Central memory CD8-positive, alpha-beta T cell (primary cell): Measurements from ENCODE around the gene INPP4A.
A peak's percentile ranks its signal among the peaks of the same experiment; 100 is the strongest.

Experiments
- ATAC-seq: fragments of 150-1000 bp; cut with Tn5 transposase; replicated peaks from 2 replicates; pipeline ENCODE4 v1.10.0; 2022; ENCODE audit warnings: mild to moderate bottlenecking, moderate FRiP score, moderate number of reproducible peaks; ENCODE audit not compliant: poor library complexity, severe bottlenecking; ENCODE audit errors: extremely low read depth
- DNase-seq, 2 donors: peaks; one replicate each; pipeline ENCODE4 v3.0.0; 2021; ENCODE audit warnings: low spot score in 2 of 2
- H3K27ac Mint-ChIP-seq: one replicate; pipeline ENCODE4 v1.8.0; 2022; ENCODE audit warnings: low read depth, mild to moderate bottlenecking, moderate library complexity, mixed read lengths
- H3K27me3 Mint-ChIP-seq: one replicate; pipeline ENCODE4 v1.8.0; 2022; ENCODE audit warnings: mixed read lengths
- H3K36me3 Mint-ChIP-seq: one replicate; pipeline ENCODE4 v1.8.0; 2022; ENCODE audit warnings: mild to moderate bottlenecking, moderate library complexity, mixed read lengths; ENCODE audit not compliant: insufficient read depth
- H3K4me1 Mint-ChIP-seq: one replicate; pipeline ENCODE4 v1.8.0; 2022; ENCODE audit warnings: mixed read lengths
- H3K4me3 Mint-ChIP-seq: one replicate; pipeline ENCODE4 v1.8.0; 2022; ENCODE audit warnings: mild to moderate bottlenecking, moderate library complexity, mixed read lengths
- H3K9me3 Mint-ChIP-seq: one replicate; pipeline ENCODE4 v1.8.0; 2022; ENCODE audit warnings: mixed read lengths

The INPP4A gene

DNA sequence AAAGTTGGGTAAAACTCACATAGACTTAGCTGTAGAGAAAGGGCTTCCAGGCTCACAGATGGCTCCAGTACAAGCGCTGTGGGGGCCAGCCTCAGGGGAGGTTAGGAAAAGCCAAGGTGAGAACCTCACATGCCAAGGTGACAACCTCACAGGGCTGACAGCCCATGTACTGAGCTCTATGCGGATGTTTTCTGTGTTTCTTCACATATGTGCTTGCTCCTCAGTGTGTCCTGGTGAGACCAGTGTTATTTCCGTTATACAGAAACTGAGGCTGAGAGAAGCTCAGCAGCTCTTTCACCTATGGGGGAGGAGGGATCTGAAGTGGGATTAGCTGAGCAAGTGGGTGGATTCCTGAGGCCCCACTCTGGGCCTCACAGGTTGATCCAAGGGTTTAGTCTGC is 67.3 kb downstream of the INPP4A start:
- Mint-ChIP-seq H3K4me1 (peaks cover 78% of the 10 kb centered on the region), H3K27ac (peak overlapping the region; percentile 85), H3K4me3 (peak overlapping the region; percentile 33), H3K27me3 (no peaks in the 10 kb centered on the region), H3K9me3 (no peaks in the 10 kb centered on the region), H3K36me3 (peaks cover 9% of the 10 kb centered on the region)
- ATAC-seq = peak; percentile 30
- DNase-seq = no peak

DNA sequence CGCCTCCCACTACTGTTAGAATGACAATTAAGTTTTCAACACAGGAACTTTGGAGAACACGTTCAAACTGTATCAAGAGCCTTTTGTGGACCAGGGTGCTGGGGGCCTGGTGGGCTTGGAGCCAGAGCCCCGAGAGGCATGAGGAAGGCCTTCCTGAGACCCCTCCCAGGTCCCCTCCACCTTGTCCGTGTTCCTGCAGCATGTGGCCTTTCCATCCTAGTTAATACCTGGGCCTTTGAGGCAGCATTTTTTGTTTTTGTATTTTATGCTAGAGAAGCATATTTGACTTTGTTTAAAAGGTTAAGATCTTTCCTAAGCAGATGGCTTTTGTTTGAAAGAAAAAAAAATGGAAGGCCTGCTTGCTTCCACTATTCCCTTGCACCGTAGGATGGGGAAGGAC is 68.0 kb downstream of the INPP4A start:
- peaks cover 7% of the 10 kb centered on the region for H3K36me3 Mint-ChIP-seq
- H3K27ac Mint-ChIP-seq = peak overlapping the region; percentile 85
- ATAC-seq = no peak

DNA sequence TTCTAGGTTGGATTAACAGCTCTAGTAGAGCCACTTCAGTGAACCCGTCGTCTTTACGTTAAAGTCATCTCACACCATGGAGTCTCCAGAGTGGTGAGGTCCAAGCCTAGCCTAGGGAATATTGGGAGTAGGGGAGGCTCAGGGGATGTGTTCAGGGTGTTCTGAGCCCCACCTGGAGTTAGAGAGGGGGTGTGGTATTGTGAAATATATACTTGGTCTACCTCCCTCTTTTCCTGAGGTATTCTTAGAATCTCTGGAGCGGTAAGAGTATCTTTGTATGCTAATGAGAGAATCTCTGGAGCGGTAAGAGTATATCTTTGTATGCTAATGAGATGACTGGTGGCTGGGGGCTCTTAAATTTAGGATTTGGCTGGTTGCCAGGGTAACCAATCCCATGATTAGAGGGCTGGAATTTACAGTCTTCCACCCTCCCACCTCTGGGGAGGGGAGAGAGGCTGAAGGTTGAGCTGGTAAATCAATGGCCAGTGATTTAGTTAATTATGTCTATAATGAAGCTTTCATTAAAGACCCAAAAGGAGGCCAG is 69.5 kb downstream of the INPP4A start:
- Mint-ChIP-seq H3K9me3 (no peaks in the 10 kb centered on the region), H3K27ac (peak overlapping the region; percentile 84), H3K36me3 (peaks cover 6% of the 10 kb centered on the region), H3K4me1 (peaks cover 80% of the 10 kb centered on the region), H3K27me3 (no peaks in the 10 kb centered on the region), H3K4me3 (no peak overlapping the region)
- DNase-seq (no peak), ATAC-seq (no peak)

More for the DNA sequence above, 68.0 kb downstream of the INPP4A start:
- Mint-ChIP-seq H3K9me3 (no peaks in the 10 kb centered on the region), H3K4me1 (peaks cover 80% of the 10 kb centered on the region), H3K4me3 (no peak overlapping the region), H3K27me3 (no peaks in the 10 kb centered on the region)
- no peak for DNase-seq

- DNase-seq = no peak
- Mint-ChIP-seq H3K9me3 (no peaks in the 10 kb centered on the region), H3K27ac (no peak overlapping the region), H3K27me3 (no peaks in the 10 kb centered on the region), H3K4me1 (peaks cover 77% of the 10 kb centered on the region), H3K4me3 (no peak overlapping the region), H3K36me3 (peaks cover 7% of the 10 kb centered on the region)
- no peak for ATAC-seq
These were observed 70.2 kb downstream of the INPP4A start for GRCh38 chr2:98514879-98515249.

- no peak overlapping the region for H3K4me3 Mint-ChIP-seq
These were observed 70.8 kb downstream of the INPP4A start for GRCh38 chr2:98515250-98515991.

DNA sequence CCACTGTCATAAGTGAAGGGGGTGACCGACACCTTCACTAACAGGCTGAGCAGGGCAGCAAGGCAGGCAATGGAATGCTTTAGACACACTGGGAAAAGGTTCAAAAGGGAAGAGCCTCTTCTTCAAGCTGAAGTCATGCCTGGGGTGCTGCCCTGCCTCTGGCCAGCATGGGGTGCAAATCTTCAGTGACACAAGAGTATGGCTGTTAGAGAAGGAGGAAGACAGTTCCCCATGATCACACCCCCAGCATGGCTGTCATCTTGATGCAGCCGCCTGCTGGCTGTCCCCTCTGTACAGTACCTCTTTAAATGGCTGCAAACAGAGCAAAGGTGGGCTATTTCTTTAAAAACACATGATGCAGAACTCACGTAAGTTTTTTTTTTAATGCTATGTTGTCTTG is 71.9 kb downstream of the INPP4A start:
- Mint-ChIP-seq H3K9me3 (no peaks in the 10 kb centered on the region), H3K27ac (no peak overlapping the region), H3K36me3 (peaks cover 17% of the 10 kb centered on the region), H3K4me3 (no peak overlapping the region), H3K4me1 (peaks cover 66% of the 10 kb centered on the region), H3K27me3 (no peaks in the 10 kb centered on the region)
- DNase-seq (no peak), ATAC-seq (no peak)

More at GRCh38 chr2:98515250-98515991, 70.8 kb downstream of the INPP4A start:
- DNase-seq = no peak
- Mint-ChIP-seq H3K4me1 (peaks cover 72% of the 10 kb centered on the region), H3K9me3 (no peaks in the 10 kb centered on the region), H3K36me3 (peaks cover 10% of the 10 kb centered on the region), H3K27ac (no peak overlapping the region), H3K27me3 (no peaks in the 10 kb centered on the region)
- no peak for ATAC-seq

DNA sequence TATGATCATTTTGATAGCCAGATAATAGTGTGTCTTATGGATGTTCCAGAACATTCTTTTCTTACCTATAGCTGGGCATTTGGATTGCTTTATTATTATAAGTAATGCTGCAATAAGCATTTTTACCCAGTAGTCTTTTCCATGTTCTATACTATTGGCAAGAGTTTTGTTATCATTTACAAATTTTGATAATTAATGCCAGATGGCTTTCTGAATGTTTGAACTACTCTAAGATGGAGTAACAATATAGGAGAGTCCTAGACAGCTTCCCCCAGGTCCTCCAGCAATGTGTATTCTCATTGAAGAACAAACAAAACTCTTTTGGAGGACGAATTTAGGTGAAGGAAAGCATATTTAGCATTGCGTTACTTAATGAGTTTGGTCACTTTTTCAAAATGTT is 73.0 kb downstream of the INPP4A start:
- H3K9me3 Mint-ChIP-seq = no peaks in the 10 kb centered on the region
- DNase-seq (no peak), ATAC-seq (no peak)
- H3K27me3 Mint-ChIP-seq = no peaks in the 10 kb centered on the region
- peaks cover 24% of the 10 kb centered on the region for H3K36me3 Mint-ChIP-seq
- no peak overlapping the region for H3K4me3 Mint-ChIP-seq
- peaks cover 55% of the 10 kb centered on the region for H3K4me1 Mint-ChIP-seq
- peak overlapping the region; percentile 29 for H3K27ac Mint-ChIP-seq

- Mint-ChIP-seq H3K27ac (no peak overlapping the region), H3K4me3 (no peak overlapping the region), H3K9me3 (no peaks in the 10 kb centered on the region), H3K27me3 (no peaks in the 10 kb centered on the region), H3K36me3 (peaks cover 29% of the 10 kb centered on the region), H3K4me1 (peaks cover 50% of the 10 kb centered on the region)
- DNase-seq (peak; percentile 43 to 58), ATAC-seq (peak; percentile 82)
These were observed 73.4 kb downstream of the INPP4A start for GRCh38 chr2:98518101-98518500.

DNA sequence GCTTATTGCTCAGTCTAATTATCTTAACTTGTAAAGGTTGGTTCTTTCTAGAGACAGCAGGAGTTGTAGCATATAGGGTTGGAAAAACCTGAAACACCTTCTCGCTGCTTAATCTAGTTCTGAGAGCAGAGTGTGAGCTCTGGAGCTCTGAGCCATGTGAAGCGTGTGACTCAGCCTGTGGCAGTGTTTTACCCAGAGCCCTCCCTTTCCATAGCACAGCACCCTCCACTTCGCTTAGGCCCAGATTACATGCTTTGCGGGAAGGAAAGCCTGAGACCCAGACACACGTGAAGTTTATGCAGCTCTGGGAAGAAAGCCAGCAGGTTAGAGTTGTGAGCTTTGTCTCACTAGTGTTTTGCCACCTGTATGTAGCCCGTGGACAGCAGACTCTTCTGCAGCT is 74.5 kb downstream of the INPP4A start:
- Mint-ChIP-seq H3K27ac (peak overlapping the region; percentile 22), H3K9me3 (no peaks in the 10 kb centered on the region), H3K4me3 (no peak overlapping the region), H3K27me3 (no peaks in the 10 kb centered on the region), H3K4me1 (peaks cover 42% of the 10 kb centered on the region), H3K36me3 (peaks cover 29% of the 10 kb centered on the region)
- no peak for ATAC-seq
- DNase-seq = no peak

GRCh38 chr2:98519851-98520250 is 75.2 kb downstream of the INPP4A start:
- Mint-ChIP-seq H3K4me1 (peaks cover 44% of the 10 kb centered on the region), H3K27ac (no peak overlapping the region), H3K4me3 (no peak overlapping the region), H3K36me3 (peaks cover 29% of the 10 kb centered on the region), H3K27me3 (no peaks in the 10 kb centered on the region), H3K9me3 (no peaks in the 10 kb centered on the region)
- no peak for ATAC-seq
- DNase-seq = no peak

- no peaks in the 10 kb centered on the region for H3K9me3 Mint-ChIP-seq
- peaks cover 29% of the 10 kb centered on the region for H3K36me3 Mint-ChIP-seq
- ATAC-seq (no peak), DNase-seq (no peak)
- H3K4me1 Mint-ChIP-seq = peaks cover 50% of the 10 kb centered on the region
- H3K4me3 Mint-ChIP-seq = no peak overlapping the region
- H3K27ac Mint-ChIP-seq = no peak overlapping the region
- H3K27me3 Mint-ChIP-seq = no peaks in the 10 kb centered on the region
These were observed 76.1 kb downstream of the INPP4A start for GRCh38 chr2:98520806-98521205.

- Mint-ChIP-seq H3K27ac (no peak overlapping the region), H3K27me3 (no peaks in the 10 kb centered on the region), H3K4me3 (no peak overlapping the region), H3K4me1 (peaks cover 46% of the 10 kb centered on the region), H3K36me3 (peaks cover 29% of the 10 kb centered on the region), H3K9me3 (no peaks in the 10 kb centered on the region)
- no peak for DNase-seq
- no peak for ATAC-seq
These were observed 76.6 kb downstream of the INPP4A start for GRCh38 chr2:98521266-98521665.

- no peak for DNase-seq
- no peaks in the 10 kb centered on the region for H3K9me3 Mint-ChIP-seq
- H3K4me3 Mint-ChIP-seq = no peak overlapping the region
- H3K27ac Mint-ChIP-seq = no peak overlapping the region
- ATAC-seq = no peak
- H3K27me3 Mint-ChIP-seq = no peaks in the 10 kb centered on the region
- peaks cover 31% of the 10 kb centered on the region for H3K4me1 Mint-ChIP-seq
- H3K36me3 Mint-ChIP-seq = peaks cover 31% of the 10 kb centered on the region
These were observed 78.2 kb downstream of the INPP4A start for GRCh38 chr2:98522854-98523253.
